Measurements from ENCODE around the gene C16orf74. TPM values are rescaled to one million over a fixed set of nuclear protein-coding genes. Genes with fewer than 3 reads are reported as not detected.

C16orf74 gene
- total RNA-seq, 4 donors from 2014 or later = 0.27 to 7.0 TPM; not detected in 2

DNA sequence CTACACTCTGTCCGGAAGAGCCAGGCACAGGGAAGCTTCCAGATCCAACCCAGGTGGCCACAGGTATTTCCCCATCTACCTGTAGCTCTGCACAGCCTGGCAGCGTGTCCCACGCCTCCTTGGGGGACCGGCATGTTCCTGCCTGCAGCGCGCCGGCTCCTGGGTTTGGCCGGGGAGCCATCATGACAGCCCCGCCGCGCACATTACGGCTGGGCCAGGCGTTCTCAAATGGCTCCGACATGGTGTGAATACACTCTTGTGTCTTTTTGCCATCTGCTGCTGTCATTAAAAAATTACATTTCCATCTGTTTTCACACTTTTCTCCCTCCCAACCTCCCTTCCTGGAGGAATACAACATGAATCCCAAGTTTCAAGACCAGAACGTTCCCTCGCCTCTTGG, 54.1 kb downstream of the C16orf74 start:
- peaks cover 8% of the 10 kb centered on the region for H3K27me3 ChIP-seq
- intact Hi-C loops (cut with DNase I; ENCODE audit: low total_unique reads) = no loop called here
- no peaks in the 10 kb centered on the region for H3K36me3 ChIP-seq
- WGBS, 2 donors (ENCODE audit: low coverage in 1 of 2) = 71 to 84% methylated on average over 3 to 16 of the region's 16 CpGs
- H3K4me1 ChIP-seq = peaks cover 0 to 6% (median 2%) of the 10 kb centered on the region in 4 donors
- H3K4me3 ChIP-seq = no peak overlapping the region
- TF ChIP-seq CTCF (IDR thresholded peaks at IDR 0.05) (no peak), EP300 (IDR thresholded peaks at IDR 0.05; ENCODE audit: low read depth) (no peak), POLR2A (IDR thresholded peaks at IDR 0.05) (no peak), POLR2AphosphoS5 (IDR thresholded peaks at IDR 0.05) (no peak)
- no peak overlapping the region for H3K27ac ChIP-seq
- in situ Hi-C loops (cut with MboI; ENCODE audit: low pct_ligation_motif_present in 1 of 4, low pct_unique_long_range_greater_than_20kb in 1 of 4, low sequenced_read_pairs in 3 of 4) = no loop called here
- DNase-seq = no peak
- no peaks in the 10 kb centered on the region for H3K9me3 ChIP-seq

GRCh38 chr16:85695196-85696128, 55.4 kb downstream of the C16orf74 start:
- Histone ChIP-seq H3K27ac (no peak overlapping the region), H3K4me1 (peaks cover 0 to 6% (median 2%) of the 10 kb centered on the region in 4 donors), H3K36me3 (no peaks in the 10 kb centered on the region), H3K27me3 (peaks cover 8% of the 10 kb centered on the region), H3K9me3 (no peaks in the 10 kb centered on the region), H3K4me3 (no peak overlapping the region)
- 77% methylated on average over 24 of the region's 24 CpGs; no CpG with 5 or more reads in 1 of the 2 donors for WGBS, 2 donors (ENCODE audit: low coverage in 1 of 2)
- intact Hi-C loops (cut with DNase I; ENCODE audit: low total_unique reads) = no loop called here
- DNase-seq = no peak
- in situ Hi-C loops (cut with MboI; ENCODE audit: low pct_ligation_motif_present in 1 of 4, low pct_unique_long_range_greater_than_20kb in 1 of 4, low sequenced_read_pairs in 3 of 4) = no loop called here
- TF ChIP-seq EP300 (IDR thresholded peaks at IDR 0.05; ENCODE audit: low read depth) (no peak), POLR2AphosphoS5 (IDR thresholded peaks at IDR 0.05) (no peak), CTCF (IDR thresholded peaks at IDR 0.05) (no peak), POLR2A (IDR thresholded peaks at IDR 0.05) (no peak)

DNA sequence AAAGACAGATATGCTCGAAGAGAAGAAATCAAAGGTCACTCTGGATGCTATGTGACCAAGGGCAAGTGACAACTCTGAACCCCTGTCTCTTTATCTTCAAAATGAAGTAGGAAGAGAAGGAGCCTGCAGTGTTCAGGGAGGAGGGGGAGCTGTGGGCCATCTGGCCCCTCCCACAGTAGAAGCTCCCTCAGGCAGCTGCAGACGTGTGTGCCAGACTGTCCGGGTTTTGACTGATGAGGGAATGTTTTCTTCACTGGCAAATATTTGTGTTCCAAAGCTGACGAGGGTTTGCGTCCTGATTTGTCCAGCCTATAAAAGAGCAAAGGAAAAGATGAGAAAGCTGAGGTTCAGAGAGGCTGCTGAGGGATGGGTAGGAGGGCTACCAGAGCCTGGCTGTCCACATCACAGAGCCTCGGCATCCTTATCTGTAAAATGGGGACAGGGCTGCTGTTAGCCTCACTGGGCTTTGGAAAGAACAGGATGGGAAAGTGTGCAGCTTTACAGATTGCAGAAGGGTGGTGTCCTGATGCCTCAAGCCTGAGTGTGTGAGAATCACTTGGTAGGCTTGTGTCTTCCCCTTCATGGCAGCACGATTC, 60.3 kb downstream of the C16orf74 start:
- Histone ChIP-seq H3K9me3 (no peaks in the 10 kb centered on the region), H3K4me3 (no peak overlapping the region), H3K4me1 (peaks cover 6 to 33% (median 19%) of the 10 kb centered on the region in 4 donors), H3K27me3 (no peaks in the 10 kb centered on the region), H3K36me3 (no peaks in the 10 kb centered on the region), H3K27ac (no peak overlapping the region)
- intact Hi-C loops (cut with DNase I; ENCODE audit: low total_unique reads) (no loop called here), in situ Hi-C loops (cut with MboI; ENCODE audit: low pct_ligation_motif_present in 1 of 4, low pct_unique_long_range_greater_than_20kb in 1 of 4, low sequenced_read_pairs in 3 of 4) (no loop called here)
- WGBS, 2 donors (ENCODE audit: low coverage in 1 of 2) = 37 to 100% methylated on average over 1 to 7 of the region's 7 CpGs
- no peak for DNase-seq
- no peak for TF ChIP-seq CTCF (IDR thresholded peaks at IDR 0.05)
- no peak for TF ChIP-seq EP300 (IDR thresholded peaks at IDR 0.05; ENCODE audit: low read depth)
- no peak for TF ChIP-seq POLR2A (IDR thresholded peaks at IDR 0.05)
- no peak for TF ChIP-seq POLR2AphosphoS5 (IDR thresholded peaks at IDR 0.05)

DNA sequence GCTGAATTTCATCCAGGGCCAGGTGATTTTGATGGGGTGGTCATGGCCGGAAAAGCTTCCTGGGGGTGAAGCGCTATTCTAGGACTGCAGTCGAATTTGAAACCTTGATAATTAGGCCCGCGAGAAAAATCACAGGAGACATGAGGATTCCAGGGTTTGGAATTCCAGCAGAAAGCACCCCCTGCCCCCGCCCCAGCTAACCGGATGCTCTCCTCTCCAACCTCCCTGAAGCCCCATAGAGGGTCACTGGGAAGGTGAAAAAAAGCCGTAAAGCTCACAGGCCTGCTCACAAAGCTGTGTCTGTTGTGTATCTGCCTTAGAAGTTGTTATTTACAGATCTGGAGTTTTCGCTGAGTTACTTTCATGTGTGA, 61.0 kb downstream of the C16orf74 start:
- Histone ChIP-seq H3K9me3 (no peaks in the 10 kb centered on the region), H3K4me3 (no peak overlapping the region), H3K27me3 (no peaks in the 10 kb centered on the region), H3K27ac (no peak overlapping the region), H3K36me3 (no peaks in the 10 kb centered on the region), H3K4me1 (peaks cover 6 to 33% (median 19%) of the 10 kb centered on the region in 4 donors)
- TF ChIP-seq CTCF (IDR thresholded peaks at IDR 0.05) (no peak), POLR2A (IDR thresholded peaks at IDR 0.05) (no peak)
- WGBS, 2 donors (ENCODE audit: low coverage in 1 of 2) = 67 to 80% methylated on average over 1 to 9 of the region's 9 CpGs
- in situ Hi-C loops (cut with MboI; ENCODE audit: low pct_ligation_motif_present in 1 of 4, low pct_unique_long_range_greater_than_20kb in 1 of 4, low sequenced_read_pairs in 3 of 4) = no loop called here
- DNase-seq = no peak
- intact Hi-C loops (cut with DNase I; ENCODE audit: low total_unique reads) = no loop called here

Measured in transverse colon (tissue), 4 donors.